ENCODE measurements around the gene GNL3.

GNL3 gene

GRCh38 chr3:52721002-52721729 is 35.3 kb downstream of the GNL3 start (continued):
- TF ChIP-seq CSRNP3 (CRISPR knock-in tag; IDR thresholded peaks at IDR 0.05), result no peak
- TF ChIP-seq TCF4 (CRISPR knock-in tag; IDR thresholded peaks at IDR 0.05; ENCODE audit: borderline replicate concordance), result no peak
- TF ChIP-seq ZNF70 (CRISPR knock-in tag; IDR thresholded peaks at IDR 0.05), result no peak
- no peak for TF ChIP-seq BACH2 (CRISPR knock-in tag; IDR thresholded peaks at IDR 0.05; ENCODE audit: borderline replicate concordance)
- no peak for TF ChIP-seq GLIS3 (CRISPR knock-in tag; IDR thresholded peaks at IDR 0.05)

- TF ChIP-seq TCF4 (CRISPR knock-in tag; IDR thresholded peaks at IDR 0.05; ENCODE audit: borderline replicate concordance) (no peak), OSR1 (CRISPR knock-in tag; IDR thresholded peaks at IDR 0.05) (no peak), TSHZ2 (CRISPR knock-in tag; IDR thresholded peaks at IDR 0.05) (no peak), CSDC2 (CRISPR knock-in tag; IDR thresholded peaks at IDR 0.05) (no peak), ESRRG (CRISPR knock-in tag; IDR thresholded peaks at IDR 0.05) (no peak), SNAI2 (CRISPR knock-in tag; IDR thresholded peaks at IDR 0.05) (no peak), RARB (CRISPR knock-in tag; IDR thresholded peaks at IDR 0.05) (no peak), ARNTL (CRISPR knock-in tag; IDR thresholded peaks at IDR 0.05; ENCODE audit: borderline replicate concordance, low read depth) (no peak)
- no peak for ATAC-seq
These were observed 35.8 kb downstream of the GNL3 start for GRCh38 chr3:52721730-52722008.

GRCh38 chr3:52722491-52722890 is 36.7 kb downstream of the GNL3 start:
- TF ChIP-seq ZNF70 (CRISPR knock-in tag; IDR thresholded peaks at IDR 0.05) (no peak), PATZ1 (CRISPR knock-in tag; IDR thresholded peaks at IDR 0.05; ENCODE audit: borderline replicate concordance) (no peak), TOX (CRISPR knock-in tag; IDR thresholded peaks at IDR 0.05; ENCODE audit: borderline replicate concordance) (no peak), BACH2 (CRISPR knock-in tag; IDR thresholded peaks at IDR 0.05; ENCODE audit: borderline replicate concordance) (no peak), TCF4 (CRISPR knock-in tag; IDR thresholded peaks at IDR 0.05; ENCODE audit: borderline replicate concordance) (no peak), POU6F1 (CRISPR knock-in tag; IDR thresholded peaks at IDR 0.05; ENCODE audit: borderline replicate concordance, low read depth) (no peak), ZNF8 (CRISPR knock-in tag; IDR thresholded peaks at IDR 0.05) (no peak), SNAI2 (CRISPR knock-in tag; IDR thresholded peaks at IDR 0.05) (no peak), GLIS3 (CRISPR knock-in tag; IDR thresholded peaks at IDR 0.05) (no peak), ZC3H10 (CRISPR knock-in tag; IDR thresholded peaks at IDR 0.05) (no peak), ZNF565 (CRISPR knock-in tag; conservative IDR thresholded peaks at IDR 0.05; ENCODE audit: low read depth) (no peak), ZFP30 (CRISPR knock-in tag; IDR thresholded peaks at IDR 0.05) (no peak), ESRRG (CRISPR knock-in tag; IDR thresholded peaks at IDR 0.05) (no peak), RARB (CRISPR knock-in tag; IDR thresholded peaks at IDR 0.05) (no peak)
- no peak for ATAC-seq

- no peak for ATAC-seq
- TF ChIP-seq PPARA (CRISPR knock-in tag; IDR thresholded peaks at IDR 0.05; ENCODE audit: borderline replicate concordance) (no peak), PATZ1 (CRISPR knock-in tag; IDR thresholded peaks at IDR 0.05; ENCODE audit: borderline replicate concordance) (no peak), ZFP3 (CRISPR knock-in tag; IDR thresholded peaks at IDR 0.05) (no peak), ESRRG (CRISPR knock-in tag; IDR thresholded peaks at IDR 0.05) (no peak), ARNTL (CRISPR knock-in tag; IDR thresholded peaks at IDR 0.05; ENCODE audit: borderline replicate concordance, low read depth) (no peak)
These were observed 38.1 kb downstream of the GNL3 start for GRCh38 chr3:52723935-52724334.

Measured in SK-N-SH treated with all-trans-retinoic acid at 6 μM for 48 hours (cell line).